ENCODE data around the gene APPBP2. TPM values are rescaled to one million over a fixed set of nuclear protein-coding genes. Genes with fewer than 3 reads are reported as not detected.

Gene APPBP2
- total and polyA plus RNA-seq, 2 of the 8 experiments (the other 6 are each of a cell fraction or from before 2014, with no cell fraction given) = 3.3 to 18.0 TPM

DNA sequence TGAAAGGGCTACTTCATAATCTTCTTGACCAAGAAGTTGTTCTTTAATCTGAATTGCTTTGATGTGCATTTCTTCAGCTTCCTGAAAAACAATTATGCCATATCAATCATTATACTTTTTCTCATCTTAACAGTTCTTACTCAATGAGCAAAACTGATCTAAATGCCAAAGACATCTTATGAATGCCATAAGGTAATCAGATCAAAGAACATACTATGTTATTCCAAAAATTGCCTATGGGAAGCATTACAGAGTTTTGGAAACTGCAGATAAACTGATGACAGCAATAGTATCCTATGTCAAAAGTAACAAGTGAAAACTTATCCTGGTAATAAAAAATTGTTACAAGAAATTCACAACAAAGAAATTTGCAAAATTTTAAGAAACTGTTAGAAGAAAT is 74.1 kb downstream of the APPBP2 start:
- Histone ChIP-seq H3K27me3 (replicated peaks in 1 of 4; ENCODE audit: control insufficient read depth in 3 of 4, extremely low read depth in 1 of 4, insufficient read depth in 3 of 4, low read length in 3 of 4) (no peaks in the 10 kb centered on the region), H3K9ac (replicated peaks in 1 of 4; ENCODE audit: extremely low read depth in 1 of 4, low read depth in 3 of 4, low read length in 3 of 4) (no peak overlapping the region), H3K4ac (replicated peaks; ENCODE audit: insufficient read length, low read depth, low read length) (no peak overlapping the region), H3K56ac (replicated peaks; ENCODE audit: insufficient read length, low read depth, low read length) (no peak overlapping the region), H4K8ac (ENCODE audit: extremely low read depth, insufficient read depth, low read length) (no peak overlapping the region), H2BK5ac (ENCODE audit: low read depth, low read length) (no peak overlapping the region), H2BK12ac (ENCODE audit: low read depth, low read length) (no peak overlapping the region), H2BK20ac (ENCODE audit: low read length) (no peak overlapping the region), H2BK15ac (ENCODE audit: low read length) (no peak overlapping the region), H3K14ac (ENCODE audit: insufficient read length) (no peak overlapping the region), H3K4me1 (replicated peaks in 1 of 4; ENCODE audit: control insufficient read depth in 3 of 4, insufficient read depth in 4 of 4, low read length in 3 of 4) (no peaks in the 10 kb centered on the region), H3K4me3 (ENCODE audit: extremely low read depth in 1 of 4, insufficient read depth in 2 of 4, low read depth in 3 of 4, low read length in 4 of 4) (no peak overlapping the region), H3K79me1 (ENCODE audit: low read depth, low read length) (no peaks in the 10 kb centered on the region), H3K18ac (ENCODE audit: extremely low read depth, low read length) (no peak overlapping the region), H2AK5ac (ENCODE audit: low read depth, low read length) (no peak overlapping the region), H4K5ac (ENCODE audit: insufficient read length, low read depth, low read length) (no peak overlapping the region), H3K9me3 (ENCODE audit: insufficient read depth in 2 of 2, low read depth in 1 of 2, low read length in 1 of 2) (no peaks in the 10 kb centered on the region), H3K23ac (ENCODE audit: insufficient read length) (no peak overlapping the region), H3K36me3 (ENCODE audit: control insufficient read depth in 2 of 4, insufficient read depth in 4 of 4, low read length in 3 of 4) (peaks cover 2 to 41% (median 5%) of the 10 kb centered on the region in 4 experiments; a peak in 7 of 8 replicates), H3K23me2 (ENCODE audit: low read depth, low read length) (no peaks in the 10 kb centered on the region), H2AFZ (ENCODE audit: low read length) (no peak overlapping the region), H3K4me2 (ENCODE audit: insufficient read depth in 1 of 2, low read depth in 2 of 2, low read length in 2 of 2) (no peak overlapping the region), H4K91ac (replicated peaks; ENCODE audit: insufficient read length, low read length) (no peak overlapping the region), H4K20me1 (replicated peaks in 1 of 2; ENCODE audit: control insufficient read depth in 1 of 2, insufficient read depth in 2 of 2, low read length in 2 of 2) (no peaks in the 10 kb centered on the region), H3K27ac (ENCODE audit: low read depth, low read length) (no peak overlapping the region), H2BK120ac (replicated peaks; ENCODE audit: low read depth, low read length) (no peak overlapping the region), H3K79me2 (ENCODE audit: control insufficient read depth in 1 of 2, insufficient read depth in 2 of 2, low read length in 2 of 2) (no peaks in the 10 kb centered on the region)
- TF ChIP-seq SP4 (IDR thresholded peaks at IDR 0.05; ENCODE audit: low read length) = no peak
- ChIA-PET POLR2A (ENCODE audit: partially characterized antibody) (no interaction called here), CTCF (ENCODE audit: partially characterized antibody) (no interaction called here)
- FAIRE-seq = no peak
- no peak for DNase-seq (ENCODE audit: low read depth in 1 of 2, low spot score in 2 of 2)

Data from H1 (cell line).